Measurements from ENCODE around the gene FRMD4B.

The FRMD4B gene

GRCh38 chr3:69370901-69371301 lies 15.0 kb downstream of the FRMD4B start:
- H3K9me3 ChIP-seq, result no peaks in the 10 kb centered on the region
- H3K36me3 ChIP-seq, result no peaks in the 10 kb centered on the region
- no peak overlapping the region for H3K27ac ChIP-seq
- no peak overlapping the region for H3K4me3 ChIP-seq (ENCODE audit: low read depth in 1 of 2, low read length in 1 of 2)
- TF ChIP-seq CTCF (IDR thresholded peaks at IDR 0.05), result no peak
- no peaks in the 10 kb centered on the region for H3K27me3 ChIP-seq
- H3K4me1 ChIP-seq (ENCODE audit: control insufficient read depth in 1 of 2, insufficient read depth in 1 of 2, low read depth in 1 of 2, low read length in 1 of 2), result peaks cover 13 to 35% of the 10 kb centered on the region in 2 experiments

- Histone ChIP-seq H3K27ac (peak overlapping the region; percentile 37), H3K4me1 (ENCODE audit: control insufficient read depth in 1 of 2, insufficient read depth in 1 of 2, low read depth in 1 of 2, low read length in 1 of 2) (peaks cover 13 to 35% of the 10 kb centered on the region in 2 experiments), H3K4me3 (ENCODE audit: low read depth in 1 of 2, low read length in 1 of 2) (peak overlapping the region in 1 of 2 experiments; percentile 19), H3K27me3 (no peaks in the 10 kb centered on the region), H3K9me3 (no peaks in the 10 kb centered on the region), H3K36me3 (no peaks in the 10 kb centered on the region)
- TF ChIP-seq CTCF (IDR thresholded peaks at IDR 0.05), result no peak
These were observed 15.6 kb downstream of the FRMD4B start for GRCh38 chr3:69370156-69370883.

GRCh38 chr3:69368129-69368741 lies 17.7 kb downstream of the FRMD4B start:
- no peaks in the 10 kb centered on the region for H3K27me3 ChIP-seq
- peaks cover 24 to 47% of the 10 kb centered on the region in 2 experiments for H3K4me1 ChIP-seq (ENCODE audit: control insufficient read depth in 1 of 2, insufficient read depth in 1 of 2, low read depth in 1 of 2, low read length in 1 of 2)
- no peaks in the 10 kb centered on the region for H3K36me3 ChIP-seq
- H3K9me3 ChIP-seq, result no peaks in the 10 kb centered on the region
- TF ChIP-seq CTCF (IDR thresholded peaks at IDR 0.05), result no peak
- H3K4me3 ChIP-seq (ENCODE audit: low read depth in 1 of 2, low read length in 1 of 2), result no peak overlapping the region
- H3K27ac ChIP-seq, result no peak overlapping the region

GRCh38 chr3:69367586-69367985 lies 18.3 kb downstream of the FRMD4B start:
- H3K27ac ChIP-seq, result no peak overlapping the region
- H3K27me3 ChIP-seq, result no peaks in the 10 kb centered on the region
- H3K9me3 ChIP-seq, result no peaks in the 10 kb centered on the region
- no peaks in the 10 kb centered on the region for H3K36me3 ChIP-seq
- no peak for TF ChIP-seq CTCF (IDR thresholded peaks at IDR 0.05)
- no peak overlapping the region for H3K4me3 ChIP-seq (ENCODE audit: low read depth in 1 of 2, low read length in 1 of 2)
- peaks cover 24 to 47% of the 10 kb centered on the region in 2 experiments for H3K4me1 ChIP-seq (ENCODE audit: control insufficient read depth in 1 of 2, insufficient read depth in 1 of 2, low read depth in 1 of 2, low read length in 1 of 2)

GRCh38 chr3:69364354-69364753 lies 21.5 kb downstream of the FRMD4B start:
- no peak for TF ChIP-seq CTCF (IDR thresholded peaks at IDR 0.05)
- Histone ChIP-seq H3K4me3 (ENCODE audit: low read depth in 1 of 2, low read length in 1 of 2) (no peak overlapping the region), H3K9me3 (no peaks in the 10 kb centered on the region), H3K36me3 (no peaks in the 10 kb centered on the region), H3K4me1 (ENCODE audit: control insufficient read depth in 1 of 2, insufficient read depth in 1 of 2, low read depth in 1 of 2, low read length in 1 of 2) (peaks cover 14 to 19% of the 10 kb centered on the region in 2 experiments), H3K27ac (peak overlapping the region; percentile 7), H3K27me3 (no peaks in the 10 kb centered on the region)
